Kidney (tissue), 14 donors: ENCODE data around the gene SIDT2. TPM values are rescaled to one million over a fixed set of nuclear protein-coding genes. Genes with fewer than 3 reads are reported as not detected.
"Not testable (repeated sequence)": the region's sequence is repeated elsewhere in the genome, so short reads cannot be mapped to it uniquely, and the experiment has no call there.

ENCODE experiments used
- DNase-seq, 5 donors: peaks; one replicate each; pipeline ENCODE4 v3.0.0-alpha.2; 2013 to 2020
- FAIRE-seq: peaks from 2 replicates; lab custom pipeline; 2012; peaks lifted over from hg19 to GRCh38; lab: Jason Lieb, UNC
- H3K27ac ChIP-seq, 2 donors: one replicate each; pipeline ENCODE4 v1.7.0; 2013; ENCODE audit warnings: low read depth in 2 of 2, low read length in 2 of 2, inconsistent platforms in 1 of 2
- H3K27me3 ChIP-seq: one replicate; pipeline ENCODE4 v1.7.1; 2013; ENCODE audit warnings: low read length, inconsistent platforms; ENCODE audit not compliant: control insufficient read depth, insufficient read depth
- H3K36me3 ChIP-seq, 3 donors: one replicate each; pipeline versions ENCODE4 v1.7.0 to v1.7.1; 2013; ENCODE audit warnings: low read length in 3 of 3, control low read depth in 1 of 3, inconsistent platforms in 1 of 3; ENCODE audit not compliant: insufficient read depth in 3 of 3, control insufficient read depth in 2 of 3
- H3K4me1 ChIP-seq, 3 donors: one replicate each; pipeline versions ENCODE4 v1.7.0 to v1.7.1; 2013; ENCODE audit warnings: low read length in 3 of 3, inconsistent platforms in 1 of 3, low read depth in 1 of 3; ENCODE audit not compliant: control insufficient read depth in 2 of 3, insufficient read depth in 2 of 3
- H3K4me3 ChIP-seq, 3 donors: one replicate each; pipeline versions ENCODE4 v1.7.0 to v1.8.1; 2013; ENCODE audit warnings: low read length in 3 of 3, control low read depth in 1 of 3, inconsistent platforms in 1 of 3
- H3K9ac ChIP-seq, 3 donors: one replicate each; pipeline versions ENCODE4 v1.7.0 to v1.7.1; 2013; ENCODE audit warnings: low read length in 3 of 3, control low read depth in 1 of 3, inconsistent platforms in 1 of 3
- H3K9me3 ChIP-seq, 3 donors: one replicate each; pipeline versions ENCODE4 v1.7.0 to v1.7.1; 2013; ENCODE audit warnings: low read length in 3 of 3, control low read depth in 1 of 3, inconsistent platforms in 1 of 3; ENCODE audit not compliant: control insufficient read depth in 2 of 3, insufficient read depth in 1 of 3
- CTCF ChIP-seq: IDR thresholded peaks from 3 replicates; pipeline ENCODE4 v1.5.1; 2012; ENCODE audit warnings: mild to moderate bottlenecking, moderate library complexity, borderline replicate concordance; ENCODE audit not compliant: insufficient read depth; ENCODE audit errors: extremely low read depth
- intact Hi-C: fragments of 100-400 bp; cut with DNase I; formaldehyde crosslinking; loops from one replicate; pipeline ENCODE4 v1.11.1; 2022
- polyA plus RNA-seq: library from polyadenylated mRNA; stranded (reverse); fragments of 350-450 nt; fragmentation: Illumina TruSeq; extraction: RNeasy Lipid Tissue Mini Kit (QIAGEN cat#74804); gene quantifications from one replicate; pipeline ENCODE4 v1.2.3, GENCODE V29; 2014; ENCODE audit warnings: low read depth, low replicate concordance; ENCODE audit not compliant: insufficient read depth
- total RNA-seq: library from RNA; stranded (reverse); fragmentation: NEBNext Ultra II Directional; extraction: Animal tissue kit (Norgen Biotek cat#: 25700); gene quantifications from one replicate; pipeline ENCODE4 v1.2.1, GENCODE V29; 2021
- donor health status: control.
- donor health status: control.
- donor health status: control.
- donor health status: control.
- donor health status: control.
- donor health status: DM: yes; HTN: yes; CAD: no.
- donor health status: Normal renal cell carcinoma (clear cell type).

SIDT2 gene
- total and polyA plus RNA-seq, 2 donors from 2014 or later, result 16.4 to 37.4 TPM

GRCh38 chr11:117208710-117209109, 30.2 kb downstream of the SIDT2 start:
- peaks cover 0 to 17% (median 12%) of the 10 kb centered on the region in 3 donors for H3K36me3 ChIP-seq
- DNase-seq, intact Hi-C loops: not testable (repeated sequence)

GRCh38 chr11:117209351-117210125, 31.0 kb downstream of the SIDT2 start:
- peaks cover 0 to 18% (median 15%) of the 10 kb centered on the region in 3 donors for H3K36me3 ChIP-seq
- H3K27ac ChIP-seq, FAIRE-seq, H3K9me3 ChIP-seq, H3K4me1 ChIP-seq, H3K27me3 ChIP-seq, intact Hi-C loops, H3K4me3 ChIP-seq, DNase-seq, H3K9ac ChIP-seq: not testable (repeated sequence)

More at GRCh38 chr11:117208710-117209109, 30.2 kb downstream of the SIDT2 start:
- FAIRE-seq, H3K27ac ChIP-seq, H3K9me3 ChIP-seq, H3K4me3 ChIP-seq, H3K9ac ChIP-seq, H3K4me1 ChIP-seq, H3K27me3 ChIP-seq: not testable (repeated sequence)

GRCh38 chr11:117210620-117211019, 32.1 kb downstream of the SIDT2 start:
- Histone ChIP-seq H3K9me3 (no peaks in the 10 kb centered on the region), H3K27me3 (no peaks in the 10 kb centered on the region), H3K4me3 (no peak overlapping the region), H3K27ac (no peak overlapping the region), H3K9ac (no peak overlapping the region), H3K36me3 (peaks cover 0 to 18% (median 14%) of the 10 kb centered on the region in 3 donors), H3K4me1 (no peaks in the 10 kb centered on the region)
- no peak for DNase-seq
- intact Hi-C loops, result no loop called here
- FAIRE-seq, result no peak
- TF ChIP-seq CTCF, result no peak

- Histone ChIP-seq H3K4me1 (peaks cover 0 to 6% (median 0%) of the 10 kb centered on the region in 3 donors), H3K27me3 (no peaks in the 10 kb centered on the region), H3K27ac (no peak overlapping the region), H3K4me3 (no peak overlapping the region), H3K9ac (no peak overlapping the region), H3K9me3 (no peaks in the 10 kb centered on the region), H3K36me3 (peaks cover 0 to 33% (median 24%) of the 10 kb centered on the region in 3 donors)
- intact Hi-C loops, result no loop called here
- no peak for TF ChIP-seq CTCF
- DNase-seq (peak in 1 of 5 donors; percentile 17), FAIRE-seq (no peak)
Measured at GRCh38 chr11:117212697-117213355, 34.3 kb downstream of the SIDT2 start.
